SU-DHL-6 (cell line): ENCODE measurements around the gene SNX25.
A peak's percentile ranks its signal among the peaks of the same experiment; 100 is the strongest.
"Not testable (repeated sequence)": the region's sequence is repeated elsewhere in the genome, so short reads cannot be mapped to it uniquely, and the experiment has no call there.

Experiments used
- H2AFZ ChIP-seq: fragments of 200-600 bp; sonication (generic); 2 replicates; pipeline ENCODE4 v1.6.1; 2014; ENCODE audit warnings: low read depth, mild to moderate bottlenecking, moderate library complexity, mixed read lengths, antibody characterized with exemption, low read length; ENCODE audit not compliant: severe bottlenecking
- H3F3A ChIP-seq: fragments of 200-600 bp; shearing (Covaris generic); 2 replicates; pipeline ENCODE4 v1.6.0; 2016; ENCODE audit warnings: antibody characterized with exemption, mild to moderate bottlenecking; ENCODE audit not compliant: insufficient read depth
- H3K27ac ChIP-seq: fragments of 200-600 bp; sonication (generic); 2 replicates; pipeline ENCODE4 v1.5.1; 2016; ENCODE audit warnings: low read depth, mild to moderate bottlenecking, low read length, moderate library complexity, mixed read lengths
- H3K27me3 ChIP-seq: fragments of 200-600 bp; sonication (generic), shearing (Covaris generic); 2 replicates; pipeline ENCODE4 v1.6.0; 2014; ENCODE audit warnings: mild to moderate bottlenecking, low read length
- H3K36me3 ChIP-seq: fragments of 200-600 bp; sonication (generic); 2 replicates; pipeline ENCODE4 v1.6.1; 2014; ENCODE audit warnings: mild to moderate bottlenecking, low read length, mixed read lengths
- H3K4me2 ChIP-seq: fragments of 300-600, 200-600 bp; shearing (Covaris generic), sonication (generic); 2 replicates; pipeline ENCODE4 v1.6.0; 2014; ENCODE audit warnings: low read length, low read depth, mild to moderate bottlenecking; ENCODE audit not compliant: poor library complexity, severe bottlenecking
- H3K4me3 ChIP-seq: fragments of 200-600 bp; sonication (generic); 2 replicates; pipeline ENCODE4 v1.5.1; 2014; ENCODE audit warnings: antibody characterized with exemption, low read length, mild to moderate bottlenecking, mixed read lengths; ENCODE audit not compliant: insufficient read depth, poor library complexity, severe bottlenecking
- H3K79me2 ChIP-seq: fragments of 200-600 bp; sonication (generic); 2 replicates; pipeline ENCODE4 v1.6.1; 2014; ENCODE audit warnings: mild to moderate bottlenecking, low read length, moderate library complexity; ENCODE audit not compliant: insufficient read depth
- H3K9ac ChIP-seq: fragments of 200-600 bp; sonication (generic); 2 replicates; pipeline ENCODE4 v1.7.0; 2014; ENCODE audit warnings: mild to moderate bottlenecking, low read length
- H3K9me2 ChIP-seq: fragments of 200-600 bp; sonication (generic); replicated peaks from 2 replicates; pipeline ENCODE4 v1.6.1; 2014; ENCODE audit warnings: low read length; ENCODE audit not compliant: insufficient read depth
- H3K9me3 ChIP-seq: fragments of 200-600 bp; sonication (generic); 2 replicates; pipeline ENCODE4 v1.6.1; 2014; ENCODE audit warnings: low read length, mixed read lengths; ENCODE audit not compliant: insufficient read depth
- H4K20me1 ChIP-seq: fragments of 200-600 bp; sonication (generic); 2 replicates; pipeline ENCODE4 v1.6.1; 2014; ENCODE audit warnings: low read depth, mild to moderate bottlenecking, antibody characterized with exemption, low read length, moderate library complexity, mixed read lengths
- EZH2phosphoT487 ChIP-seq: fragments of 200-600 bp; sonication (generic), shearing (Covaris generic); conservative IDR thresholded peaks from 2 replicates; pipeline ENCODE4 v1.6.1; 2018; ENCODE audit warnings: mild to moderate bottlenecking, antibody characterized with exemption, low read length, moderate library complexity, mixed read lengths
- TF ChIP-seq, protein P1 (sequence below): fragments of 200-600 bp; sonication (generic); IDR thresholded peaks from one replicate; pipeline ENCODE4 v1.5.1; 2017; ENCODE audit warnings: antibody characterized with exemption, mild to moderate bottlenecking, low read length, moderate library complexity; ENCODE audit not compliant: insufficient read depth, poor library complexity, severe bottlenecking

SNX25 gene

DNA sequence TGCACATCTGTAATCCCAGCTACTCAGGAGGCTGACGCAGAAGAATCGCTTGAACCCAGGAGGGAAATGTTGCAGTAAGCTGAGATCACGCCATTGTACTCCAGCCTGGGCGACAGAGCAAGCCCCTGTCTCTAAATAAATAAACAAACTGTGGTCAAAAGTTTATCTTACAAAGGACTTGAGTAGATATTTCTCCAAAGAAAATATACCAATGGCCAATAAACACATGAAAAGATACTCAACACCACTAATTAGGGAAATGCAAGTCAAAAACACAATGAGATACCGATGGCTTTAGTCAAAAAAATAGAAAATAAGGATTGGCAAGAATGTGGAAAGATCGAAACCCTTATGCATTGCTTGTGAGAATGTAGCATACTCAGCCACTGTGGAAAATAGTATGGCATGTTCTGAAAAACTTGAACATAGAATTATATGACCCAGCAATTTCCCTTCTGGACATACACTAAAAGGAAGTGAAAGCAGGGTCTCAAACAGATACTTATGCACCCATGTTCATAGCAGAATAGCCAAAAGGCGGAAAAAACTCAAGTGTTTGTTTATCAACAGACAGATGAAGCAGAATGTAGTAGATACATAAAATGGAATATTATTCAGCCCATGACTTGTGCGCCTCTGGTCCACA, 3.6 kb upstream of the SNX25 start:
- Histone ChIP-seq H3K36me3 (no peaks in the 10 kb centered on the region), H3K27me3 (no peaks in the 10 kb centered on the region), H3K4me3 (no peak overlapping the region), H3F3A (peaks cover 26% of the 10 kb centered on the region), H3K27ac (no peak overlapping the region), H3K4me2 (no peak overlapping the region), H3K9ac (no peak overlapping the region), H2AFZ (no peak overlapping the region), H4K20me1 (no peaks in the 10 kb centered on the region), H3K9me2 (no peaks in the 10 kb centered on the region), H3K9me3 (no peaks in the 10 kb centered on the region), H3K79me2 (peaks cover 38% of the 10 kb centered on the region)
- TF ChIP-seq EZH2phosphoT487 = no peak
- TF ChIP-seq, protein P1, sequence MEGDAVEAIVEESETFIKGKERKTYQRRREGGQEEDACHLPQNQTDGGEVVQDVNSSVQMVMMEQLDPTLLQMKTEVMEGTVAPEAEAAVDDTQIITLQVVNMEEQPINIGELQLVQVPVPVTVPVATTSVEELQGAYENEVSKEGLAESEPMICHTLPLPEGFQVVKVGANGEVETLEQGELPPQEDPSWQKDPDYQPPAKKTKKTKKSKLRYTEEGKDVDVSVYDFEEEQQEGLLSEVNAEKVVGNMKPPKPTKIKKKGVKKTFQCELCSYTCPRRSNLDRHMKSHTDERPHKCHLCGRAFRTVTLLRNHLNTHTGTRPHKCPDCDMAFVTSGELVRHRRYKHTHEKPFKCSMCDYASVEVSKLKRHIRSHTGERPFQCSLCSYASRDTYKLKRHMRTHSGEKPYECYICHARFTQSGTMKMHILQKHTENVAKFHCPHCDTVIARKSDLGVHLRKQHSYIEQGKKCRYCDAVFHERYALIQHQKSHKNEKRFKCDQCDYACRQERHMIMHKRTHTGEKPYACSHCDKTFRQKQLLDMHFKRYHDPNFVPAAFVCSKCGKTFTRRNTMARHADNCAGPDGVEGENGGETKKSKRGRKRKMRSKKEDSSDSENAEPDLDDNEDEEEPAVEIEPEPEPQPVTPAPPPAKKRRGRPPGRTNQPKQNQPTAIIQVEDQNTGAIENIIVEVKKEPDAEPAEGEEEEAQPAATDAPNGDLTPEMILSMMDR = no peak

DNA sequence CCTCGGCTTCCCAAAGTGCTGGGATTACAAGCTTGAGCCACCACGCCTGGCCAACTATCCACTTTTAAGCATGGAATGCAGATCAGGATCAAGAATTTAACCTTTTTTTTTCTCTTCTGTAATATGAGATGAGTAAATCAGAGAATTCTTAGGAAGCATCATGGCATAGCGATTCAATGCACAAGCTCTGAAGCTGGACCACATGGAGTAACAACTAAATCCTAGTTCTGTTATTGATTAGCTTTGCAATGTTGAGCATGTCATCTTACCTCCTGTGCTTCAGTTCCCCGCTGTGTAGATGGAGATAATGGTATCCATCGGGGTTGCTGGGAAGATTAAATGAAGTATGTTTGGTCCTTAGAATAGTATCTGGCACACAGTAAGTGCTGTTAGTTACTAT, 1.9 kb upstream of the SNX25 start:
- H3K9me2 ChIP-seq = no peaks in the 10 kb centered on the region
- no peak overlapping the region for H3K4me3 ChIP-seq
- H3K27ac ChIP-seq = no peak overlapping the region
- H3K9me3 ChIP-seq = no peaks in the 10 kb centered on the region
- no peaks in the 10 kb centered on the region for H3K27me3 ChIP-seq
- no peak overlapping the region for H3K9ac ChIP-seq
- H2AFZ ChIP-seq = no peak overlapping the region
- peaks cover 41% of the 10 kb centered on the region for H3K79me2 ChIP-seq
- no peaks in the 10 kb centered on the region for H4K20me1 ChIP-seq
- no peak for TF ChIP-seq EZH2phosphoT487
- peaks cover 24% of the 10 kb centered on the region for H3F3A ChIP-seq
- no peaks in the 10 kb centered on the region for H3K36me3 ChIP-seq
- H3K4me2 ChIP-seq = no peak overlapping the region

DNA sequence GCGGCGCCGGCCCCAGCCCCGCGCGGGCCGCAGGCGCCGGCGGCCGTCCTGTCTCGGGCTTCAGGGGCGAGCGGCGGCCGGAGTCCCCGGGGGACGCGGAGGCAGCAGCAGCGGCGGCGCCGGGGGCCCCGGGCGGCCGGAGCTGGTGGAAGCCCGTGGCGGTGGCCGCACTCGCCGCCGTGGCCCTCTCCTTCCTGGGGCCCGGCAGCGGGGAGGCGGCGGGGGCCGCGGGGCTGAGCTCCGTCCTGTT, 379 bp downstream of the SNX25 start:
- H3K4me2 ChIP-seq = peak overlapping the region; percentile 82
- not testable (repeated sequence) for H3K36me3 ChIP-seq, H3K27me3 ChIP-seq, H3K9me3 ChIP-seq, H4K20me1 ChIP-seq, H2AFZ ChIP-seq, H3K9me2 ChIP-seq
- H3K79me2 ChIP-seq = peaks cover 47% of the 10 kb centered on the region
- H3K27ac ChIP-seq = peak overlapping the region; percentile 62
- H3K9ac ChIP-seq = peak overlapping the region; percentile 67
- H3K4me3 ChIP-seq = peak overlapping the region; percentile 85
- peaks cover 26% of the 10 kb centered on the region for H3F3A ChIP-seq

DNA sequence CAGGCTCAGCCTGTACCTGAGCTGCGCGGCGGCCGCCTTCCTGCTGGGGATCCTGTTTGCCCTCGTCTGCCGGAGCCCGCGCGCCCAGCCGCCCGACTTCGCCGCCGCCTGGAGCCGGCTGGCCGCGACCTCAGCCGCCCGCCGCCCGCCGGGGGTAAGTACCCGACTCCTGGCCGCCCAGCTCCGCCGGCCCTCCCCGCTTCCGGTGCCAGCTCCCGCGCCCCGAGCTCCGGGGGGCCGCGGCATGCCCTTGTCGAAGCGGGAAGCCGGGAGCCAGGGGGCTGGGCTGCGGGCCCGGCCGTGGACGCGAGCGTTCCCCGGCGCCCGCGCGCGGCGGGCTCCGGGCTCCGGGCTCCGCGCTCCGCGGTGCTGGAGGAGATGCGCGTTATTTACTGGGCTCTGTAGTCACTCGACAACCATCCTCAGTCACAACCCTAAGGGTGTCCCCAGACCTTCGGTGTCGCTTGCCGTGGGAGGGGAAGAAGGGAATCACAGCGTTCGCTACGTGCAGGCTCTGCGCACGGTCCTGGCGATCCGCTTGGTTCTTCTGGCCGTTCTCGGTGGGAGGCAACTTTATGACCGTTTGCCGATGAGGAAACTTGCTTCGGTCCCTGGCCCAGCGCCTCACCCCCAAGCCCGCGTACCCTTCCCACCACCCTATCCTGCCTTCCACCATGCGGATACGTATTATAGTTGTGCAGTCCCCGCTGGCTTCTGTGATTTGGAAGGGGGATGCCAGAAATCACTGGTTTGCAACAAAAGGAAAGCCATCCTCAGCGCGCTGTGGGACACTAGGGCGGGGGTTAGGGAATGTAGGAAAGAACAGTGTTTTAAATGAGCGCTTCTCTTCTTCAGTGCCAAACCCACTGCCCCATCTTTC, 944 bp downstream of the SNX25 start:
- H2AFZ ChIP-seq = peak overlapping the region; percentile 44
- TF ChIP-seq, protein P1 = no peak
- TF ChIP-seq EZH2phosphoT487 = no peak
- no peaks in the 10 kb centered on the region for H3K9me3 ChIP-seq
- no peaks in the 10 kb centered on the region for H3K27me3 ChIP-seq
- H3K9me2 ChIP-seq = no peaks in the 10 kb centered on the region
- H3K9ac ChIP-seq = peak overlapping the region; percentile 67
- H3K79me2 ChIP-seq = peaks cover 50% of the 10 kb centered on the region
- peak overlapping the region; percentile 85 for H3K4me3 ChIP-seq
- peak overlapping the region; percentile 82 for H3K4me2 ChIP-seq
- H4K20me1 ChIP-seq = no peaks in the 10 kb centered on the region
- H3K27ac ChIP-seq = peak overlapping the region; percentile 62
- H3K36me3 ChIP-seq = no peaks in the 10 kb centered on the region
- H3F3A ChIP-seq = peaks cover 26% of the 10 kb centered on the region
